GM19467 (cell line): Measurements from ENCODE around the gene ZBTB47.

Experiments
- ATAC-seq: cut with Tn5 transposase; IDR thresholded peaks from one replicate; pipeline ENCODE4 v1.9.1; 2021; ENCODE audit warnings: mild to moderate bottlenecking, moderate library complexity; ENCODE audit not compliant: unreplicated experiment

The ZBTB47 gene

DNA sequence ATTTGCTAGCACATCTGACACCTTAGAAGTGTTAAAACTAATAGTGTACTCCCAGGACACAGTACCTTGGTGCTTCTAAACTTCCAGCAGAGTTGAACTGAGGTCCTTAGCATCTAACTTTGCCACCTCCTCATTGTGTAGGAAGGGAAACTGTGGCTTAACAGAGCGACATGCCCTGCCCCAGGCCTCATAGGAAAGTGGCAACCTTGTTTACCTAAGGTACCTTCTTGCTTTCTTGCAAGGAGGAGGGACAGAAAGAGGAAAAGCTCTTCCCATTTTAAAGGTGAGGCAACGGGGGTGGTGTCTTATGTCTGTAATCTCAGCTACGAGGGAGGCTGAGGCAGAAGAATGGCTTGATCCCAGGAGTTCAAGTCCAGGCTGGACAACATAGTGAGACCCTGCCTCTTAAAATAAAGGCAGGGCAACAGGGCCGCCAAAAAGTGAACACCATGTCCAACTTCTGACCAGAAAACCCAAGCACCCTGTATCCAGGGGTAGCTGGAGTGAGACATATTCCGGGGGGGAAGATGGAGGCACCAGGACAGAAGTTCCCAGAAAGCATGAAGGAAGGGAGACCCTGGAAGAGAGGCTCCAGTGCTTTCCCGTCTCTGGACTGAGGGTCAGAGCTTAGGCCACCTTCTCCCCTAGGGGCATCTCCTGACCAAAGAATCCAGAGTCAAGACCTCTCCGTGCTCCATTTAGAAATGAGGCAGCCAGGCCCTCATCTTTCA is 31.3 kb downstream of the ZBTB47 start:
- ATAC-seq, result no peak

GRCh38 chr3:42685363-42685881 is 31.9 kb downstream of the ZBTB47 start, which contains the start of gene KLHL40:
KLHL40 (plus strand) TSS chr3:42685537; CDS start chr3:42685619, 82 bp downstream.
- no peak for ATAC-seq

DNA sequence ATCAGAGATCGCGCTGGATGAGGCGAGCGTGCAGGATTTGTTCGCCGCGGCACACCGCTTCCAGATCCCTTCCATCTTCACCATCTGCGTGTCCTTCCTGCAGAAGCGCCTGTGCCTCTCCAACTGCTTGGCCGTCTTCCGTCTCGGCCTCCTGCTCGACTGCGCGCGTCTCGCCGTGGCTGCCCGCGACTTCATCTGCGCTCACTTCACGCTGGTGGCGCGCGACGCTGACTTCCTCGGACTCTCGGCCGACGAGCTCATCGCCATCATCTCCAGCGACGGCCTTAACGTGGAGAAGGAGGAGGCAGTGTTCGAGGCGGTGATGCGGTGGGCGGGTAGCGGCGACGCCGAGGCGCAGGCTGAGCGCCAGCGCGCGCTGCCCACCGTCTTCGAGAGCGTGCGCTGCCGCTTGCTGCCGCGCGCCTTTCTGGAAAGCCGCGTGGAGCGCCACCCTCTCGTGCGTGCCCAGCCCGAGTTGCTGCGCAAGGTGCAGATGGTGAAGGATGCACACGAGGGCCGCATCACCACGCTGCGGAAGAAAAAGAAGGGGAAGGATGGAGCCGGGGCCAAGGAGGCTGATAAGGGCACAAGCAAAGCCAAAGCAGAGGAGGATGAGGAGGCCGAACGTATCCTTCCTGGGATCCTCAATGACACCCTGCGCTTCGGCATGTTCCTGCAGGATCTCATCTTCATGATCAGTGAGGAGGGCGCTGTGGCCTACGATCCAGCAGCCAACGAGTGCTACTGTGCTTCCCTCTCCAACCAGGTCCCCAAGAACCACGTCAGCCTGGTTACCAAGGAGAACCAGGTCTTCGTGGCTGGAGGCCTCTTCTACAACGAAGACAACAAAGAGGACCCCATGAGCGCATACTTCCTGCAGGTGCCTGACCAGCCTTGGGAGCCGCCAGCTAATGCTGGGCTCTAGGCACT is 32.7 kb downstream of the ZBTB47 start:
- no peak for ATAC-seq

- ATAC-seq, result no peak
These were observed 33.5 kb downstream of the ZBTB47 start for GRCh38 chr3:42686832-42687650.

DNA sequence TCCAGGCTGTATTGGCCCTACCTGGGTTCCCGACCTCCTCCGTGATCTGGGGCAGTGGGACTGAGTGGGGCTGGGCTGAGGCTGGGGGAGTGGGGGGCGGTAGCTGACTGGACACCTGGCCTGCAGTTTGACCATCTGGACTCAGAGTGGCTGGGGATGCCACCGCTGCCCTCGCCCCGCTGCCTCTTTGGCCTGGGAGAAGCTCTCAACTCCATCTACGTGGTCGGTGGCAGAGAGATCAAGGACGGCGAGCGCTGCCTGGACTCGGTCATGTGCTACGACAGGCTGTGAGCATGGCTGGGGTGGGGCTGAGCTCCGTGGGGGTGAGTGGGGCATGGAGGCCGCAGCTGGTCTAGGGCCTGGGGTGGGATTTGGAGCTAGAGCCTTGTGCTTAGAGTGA is 34.5 kb downstream of the ZBTB47 start:
- ATAC-seq, result no peak

DNA sequence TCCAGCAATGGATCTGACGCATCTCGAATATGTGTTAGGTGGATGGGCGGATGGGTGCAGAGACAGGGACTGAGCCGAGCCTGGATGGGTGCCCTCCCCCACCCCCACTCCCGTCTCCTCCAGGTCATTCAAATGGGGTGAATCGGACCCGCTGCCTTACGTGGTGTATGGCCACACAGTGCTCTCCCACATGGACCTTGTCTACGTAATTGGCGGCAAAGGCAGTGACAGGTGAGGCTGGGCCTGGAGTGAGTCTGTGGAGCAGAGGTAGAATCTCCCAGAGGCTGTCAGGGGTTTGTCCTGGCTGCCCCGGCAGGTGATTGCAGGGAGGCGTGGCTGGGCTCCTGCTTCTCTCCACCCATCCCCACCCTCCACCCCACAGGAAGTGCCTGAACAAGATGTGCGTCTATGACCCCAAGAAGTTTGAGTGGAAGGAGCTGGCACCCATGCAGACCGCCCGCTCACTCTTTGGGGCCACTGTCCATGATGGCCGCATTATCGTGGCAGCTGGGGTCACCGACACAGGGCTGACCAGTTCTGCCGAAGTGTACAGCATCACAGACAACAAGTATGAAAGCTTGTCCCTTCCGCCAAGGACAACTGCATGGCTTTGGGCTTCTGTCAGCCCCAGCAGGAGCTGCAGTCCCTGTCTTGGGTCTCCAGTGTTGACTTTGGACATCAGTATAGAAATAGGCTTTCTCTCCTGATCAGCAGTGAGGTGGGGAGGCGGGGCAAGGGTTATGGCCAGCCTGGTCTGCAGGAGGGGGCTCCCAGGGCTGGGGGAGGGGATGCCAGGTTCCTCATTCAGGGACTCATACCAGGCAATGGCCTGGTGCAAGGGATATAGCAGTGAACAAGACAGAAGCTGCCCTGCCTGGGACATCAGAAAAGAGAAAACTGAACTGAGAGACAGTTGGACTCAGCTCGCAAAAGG is 35.3 kb downstream of the ZBTB47 start:
- ATAC-seq, result no peak

DNA sequence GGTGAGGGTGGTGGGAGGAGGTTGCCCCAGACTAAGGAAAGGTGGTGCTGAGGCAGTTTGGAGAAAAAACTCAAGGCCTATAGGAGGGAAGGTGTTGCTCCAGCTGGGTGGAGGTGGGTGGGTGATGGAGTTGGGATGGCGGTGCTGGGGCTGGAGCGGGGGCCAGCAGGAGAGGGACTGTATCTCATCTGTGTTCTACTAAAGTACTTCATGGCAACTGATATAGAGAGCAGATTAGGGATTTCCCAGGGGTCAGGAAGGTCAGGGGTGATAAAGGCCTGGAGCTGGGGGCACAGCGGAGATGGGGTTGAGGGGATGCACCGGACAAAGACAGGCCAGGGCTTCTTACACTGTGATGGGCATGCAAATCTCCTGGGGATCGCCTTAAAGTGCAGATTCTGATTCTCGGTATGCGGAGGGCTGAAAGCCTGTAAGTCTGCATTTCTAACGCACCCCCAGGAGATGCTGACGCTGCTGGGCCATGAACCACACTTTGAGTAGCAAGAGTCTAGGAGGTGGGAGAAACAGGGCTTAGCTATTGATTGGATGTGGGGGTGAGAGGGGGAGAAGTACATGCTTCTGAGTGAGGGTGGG is 36.0 kb downstream of the ZBTB47 start:
- ATAC-seq, result no peak

DNA sequence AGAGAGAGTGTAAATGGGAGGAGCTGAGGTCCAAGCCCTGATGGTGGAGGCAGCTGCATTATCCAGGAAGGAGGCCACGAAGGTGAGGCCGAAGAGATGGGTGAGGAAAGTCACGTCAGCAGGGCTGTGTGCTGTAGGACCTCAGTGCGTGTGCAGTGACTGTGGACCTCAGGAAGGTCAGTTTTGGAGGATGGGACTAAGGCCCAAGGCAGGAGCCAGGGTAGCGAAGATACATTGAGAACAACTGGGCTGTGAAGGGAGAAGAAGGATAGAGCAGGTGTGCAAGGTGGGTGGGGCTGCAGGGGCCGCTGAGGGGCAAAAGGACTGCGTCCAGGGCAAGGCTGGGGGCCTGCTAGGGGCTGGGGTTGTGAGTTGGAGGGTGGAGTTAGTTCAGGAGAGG is 36.7 kb downstream of the ZBTB47 start:
- no peak for ATAC-seq

GRCh38 chr3:42690766-42691680 is 37.5 kb downstream of the ZBTB47 start:
- no peak for ATAC-seq

DNA sequence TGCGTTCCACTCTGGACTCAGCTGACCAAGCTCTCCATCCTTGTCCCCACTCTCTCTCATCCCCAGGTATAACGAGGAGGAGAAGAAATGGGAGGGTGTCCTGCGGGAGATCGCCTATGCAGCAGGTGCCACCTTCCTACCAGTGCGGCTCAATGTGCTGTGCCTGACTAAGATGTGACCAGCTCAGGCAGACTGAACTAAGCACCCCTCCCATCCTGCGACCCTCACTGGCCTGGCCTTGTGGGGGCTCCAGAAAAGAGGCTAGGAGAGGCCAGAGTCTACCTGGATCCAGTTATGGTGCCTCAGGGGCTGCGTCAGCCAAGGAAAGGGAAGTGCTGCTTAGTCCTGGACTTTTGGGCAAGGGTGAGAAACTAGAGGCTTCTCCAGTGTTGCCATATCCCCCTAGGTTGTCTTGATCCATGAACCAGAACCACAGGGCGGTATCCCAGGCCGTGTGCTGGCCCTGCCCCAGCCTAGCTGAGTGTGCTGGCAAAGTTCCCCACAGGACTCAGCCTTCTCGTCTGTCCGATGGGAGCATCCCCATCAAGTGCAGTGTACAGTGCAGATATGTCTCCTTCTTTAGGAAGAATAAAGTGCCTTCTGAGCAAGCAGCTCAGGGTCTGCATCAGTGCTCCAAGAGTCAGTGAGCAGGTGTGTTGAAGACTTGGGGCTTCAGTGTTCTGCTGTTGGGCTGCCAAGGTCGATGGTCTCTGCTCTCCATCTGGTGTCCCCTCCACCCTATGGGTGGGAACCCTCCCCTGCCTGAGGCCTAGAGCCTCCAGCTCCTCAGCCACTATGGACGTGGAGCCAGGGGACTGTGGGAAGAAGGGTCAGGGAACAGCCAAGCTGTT is 38.5 kb downstream of the ZBTB47 start:
- no peak for ATAC-seq

- no peak for ATAC-seq
These were observed 39.4 kb downstream of the ZBTB47 start for GRCh38 chr3:42692667-42693529.

DNA sequence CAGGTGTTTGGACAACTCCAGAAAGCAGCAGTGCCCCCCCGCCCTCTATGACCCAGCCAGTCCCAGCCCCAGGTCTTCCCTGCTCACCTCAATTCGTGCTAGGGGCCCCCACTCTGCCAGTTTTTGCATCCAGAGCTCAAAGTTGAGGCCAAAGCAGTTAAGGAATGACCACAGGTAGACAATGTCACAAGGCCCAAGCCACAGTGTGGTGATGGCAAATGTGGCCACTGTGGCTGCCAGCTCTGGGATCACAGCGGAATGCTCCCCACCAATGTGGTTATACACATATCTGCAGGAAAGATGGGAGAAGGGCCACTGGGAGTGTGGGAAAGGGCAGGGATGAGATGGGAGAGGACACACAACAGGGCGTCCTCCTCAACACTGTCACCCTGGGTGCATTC is 40.0 kb downstream of the ZBTB47 start:
- no peak for ATAC-seq

DNA sequence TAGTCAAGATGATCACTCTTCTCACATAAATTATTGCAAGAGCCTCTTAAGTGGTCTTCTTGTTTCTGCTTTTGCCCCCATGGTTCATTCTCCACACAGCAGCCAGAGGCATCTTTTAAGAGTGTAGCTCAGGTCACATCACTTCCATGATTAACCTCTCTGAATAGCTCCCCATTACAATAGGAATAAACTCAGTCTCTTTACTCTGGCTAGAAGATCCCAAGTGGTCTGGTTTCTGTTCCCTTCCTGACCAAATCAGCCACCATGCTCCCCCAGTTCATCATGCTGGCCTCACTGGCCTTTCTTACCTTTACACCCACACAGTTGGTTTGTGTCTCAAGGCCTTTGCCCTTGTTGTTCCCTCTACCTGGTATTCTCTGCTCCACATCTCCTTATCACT is 40.9 kb downstream of the ZBTB47 start:
- no peak for ATAC-seq

DNA sequence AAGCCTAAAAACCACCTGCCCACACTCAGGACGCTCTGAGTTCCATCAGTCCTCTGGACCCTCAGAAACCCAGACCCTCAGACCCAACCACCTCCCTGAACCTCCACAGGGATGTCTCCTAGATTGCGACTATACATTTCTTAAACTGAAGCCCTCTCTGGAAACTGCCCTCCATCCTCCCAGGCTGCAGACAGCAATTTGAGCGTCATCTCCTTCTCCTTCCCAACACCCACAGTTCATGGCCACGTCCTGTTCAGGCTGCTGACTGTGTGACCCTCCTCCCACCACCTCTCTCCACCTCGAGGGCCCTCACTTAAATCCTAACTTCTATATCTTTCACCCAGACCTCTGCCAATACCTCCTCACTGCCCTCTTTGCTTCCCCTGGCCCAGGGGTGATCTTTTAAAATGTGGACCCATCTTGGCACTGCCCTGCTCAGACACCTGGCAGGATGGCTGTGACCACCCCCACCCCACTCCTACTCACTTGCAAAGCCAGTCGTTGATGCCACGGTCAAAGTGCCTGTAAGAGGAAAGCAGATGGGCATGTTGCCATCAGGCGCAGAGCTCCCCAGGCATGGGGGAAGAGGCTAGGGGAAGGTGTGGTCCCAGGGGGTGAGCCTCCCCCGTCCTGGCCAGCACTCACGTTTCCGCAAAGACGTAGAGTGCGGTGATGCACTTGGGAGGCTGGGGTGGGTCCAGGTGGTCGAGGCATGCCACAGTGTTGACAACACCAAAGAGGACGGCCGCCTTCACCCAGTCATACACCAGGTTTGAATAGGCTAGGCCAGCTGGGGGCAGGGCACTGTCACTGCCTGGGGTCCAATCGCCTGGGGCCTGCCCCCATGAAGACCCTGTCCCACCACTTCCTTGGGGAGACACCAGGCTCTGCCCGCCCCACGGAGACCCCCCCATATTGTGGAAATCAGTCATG is 43.1 kb downstream of the ZBTB47 start:
- ATAC-seq, result no peak

GRCh38 chr3:42697289-42698051 is 44.0 kb downstream of the ZBTB47 start:
- no peak for ATAC-seq
